Epithelial cell of proximal tubule (primary cell): ENCODE measurements around the gene SYCE1L. TPM values are rescaled to one million over a fixed set of nuclear protein-coding genes. Genes with fewer than 3 reads are reported as not detected.
"Not testable (repeated sequence)": the region's sequence is repeated elsewhere in the genome, so short reads cannot be mapped to it uniquely, and the experiment has no call there.

Experiments
- DNase-seq: peaks from one replicate; pipeline ENCODE4 v3.0.0-alpha.2; 2011; ENCODE audit warnings: low read depth
- H3K4me3 ChIP-seq: 2 replicates; pipeline ENCODE4 v1.5.1; 2011; ENCODE audit warnings: low read depth, mild to moderate bottlenecking, low read length
- CTCF ChIP-seq: conservative IDR thresholded peaks from 2 replicates; pipeline ENCODE4 v1.5.1; 2012; ENCODE audit warnings: low read depth, mild to moderate bottlenecking, low read length
- total RNA-seq: library from RNA; depleted of rRNA; stranded (reverse); fragments of >200 nt; gene quantifications from 2 replicates; pipeline ENCODE4 v1.2.3, GENCODE V29; 2015

The SYCE1L gene
- total RNA-seq, 1 donor from 2014 or later: 10.7 TPM

GRCh38 chr16:77169650-77170236, 29.5 kb upstream of the SYCE1L start:
- peak; percentile 88 for TF ChIP-seq CTCF
- DNase-seq: no peak
- no peak overlapping the region for H3K4me3 ChIP-seq

GRCh38 chr16:77170805-77171204, 28.4 kb upstream of the SYCE1L start:
- no peak overlapping the region for H3K4me3 ChIP-seq
- DNase-seq: no peak
- TF ChIP-seq CTCF: no peak

- TF ChIP-seq CTCF: peak; percentile 80
- H3K4me3 ChIP-seq: no peak overlapping the region
- DNase-seq: no peak
Observed at GRCh38 chr16:77171745-77172635, 27.2 kb upstream of the SYCE1L start.

- TF ChIP-seq CTCF: no peak
- H3K4me3 ChIP-seq: no peak overlapping the region
- no peak for DNase-seq
Observed at GRCh38 chr16:77172951-77173350, 26.3 kb upstream of the SYCE1L start.

- no peak for DNase-seq
- TF ChIP-seq CTCF: no peak
- no peak overlapping the region for H3K4me3 ChIP-seq
Observed at GRCh38 chr16:77183137-77183536, 16.1 kb upstream of the SYCE1L start.

GRCh38 chr16:77186298-77186697, 12.9 kb upstream of the SYCE1L start:
- H3K4me3 ChIP-seq, DNase-seq: not testable (repeated sequence)

- peak overlapping the region; percentile 80 for H3K4me3 ChIP-seq
- no peak for TF ChIP-seq CTCF
- no peak for DNase-seq
Observed at GRCh38 chr16:77190190-77190477, 9.1 kb upstream of the SYCE1L start.
